ENCODE data around the gene GSS. TPM values are rescaled to one million over a fixed set of nuclear protein-coding genes. Genes with fewer than 3 reads are reported as not detected.

The GSS gene
- total RNA-seq, 1 experiment from 2014 or later = 83.6 TPM

GRCh38 chr20:34989118-34989517 lies 33.5 kb upstream of the GSS start:
- Histone ChIP-seq H3K27ac (ENCODE audit: low read depth, low read length) (no peak overlapping the region), H3K27me3 (ENCODE audit: insufficient read depth, low read length) (no peaks in the 10 kb centered on the region), H3K4me1 (ENCODE audit: control insufficient read depth in 1 of 2, insufficient read depth in 2 of 2, low read length in 2 of 2) (peaks cover 0 to 2% of the 10 kb centered on the region in 2 experiments; a peak in 1 of 4 replicates), H3K9me2 (ENCODE audit: insufficient read depth) (no peaks in the 10 kb centered on the region), H3K9me3 (ENCODE audit: control insufficient read depth in 1 of 2, insufficient read depth in 1 of 2, low read depth in 1 of 2, low read length in 2 of 2) (no peaks in the 10 kb centered on the region), H3K4me3 (replicated peaks in 1 of 2; ENCODE audit: low read depth in 1 of 2, low read length in 2 of 2) (no peak overlapping the region), H3K9ac (ENCODE audit: low read length) (no peak overlapping the region), H3K4me2 (ENCODE audit: low read length) (no peak overlapping the region), H3K36me3 (ENCODE audit: control insufficient read depth in 1 of 2, insufficient read depth in 2 of 2, low read length in 2 of 2) (no peaks in the 10 kb centered on the region), H3K79me2 (ENCODE audit: insufficient read depth, low read length) (no peaks in the 10 kb centered on the region), H2AFZ (ENCODE audit: low read depth, low read length, poor library complexity, severe bottlenecking) (no peak overlapping the region), H4K20me1 (ENCODE audit: insufficient read depth) (no peaks in the 10 kb centered on the region)
- ChIA-PET CTCF (no interaction called here), RAD21 (ENCODE audit: low non-redundant PET in 1 of 2, low total read pairs in 2 of 2, uncharacterized antibody in 2 of 2, unreplicated experiment in 2 of 2) (no interaction called here), POLR2A (interaction anchor here (0.6 kb wide), 1 partner anchor 117 kb away, joined by 3 read pairs; no protein-coding TSS in a partner anchor)
- ATAC-seq (no peak), DNase-seq (ENCODE audit: low read depth, low spot score) (no peak)
- intact Hi-C loops (cut with micrococcal nuclease) = no loop called here
- TF ChIP-seq EZH2phosphoT487 (IDR thresholded peaks at IDR 0.05; ENCODE audit: borderline replicate concordance) (no peak), ELF1 (IDR thresholded peaks at IDR 0.05; ENCODE audit: borderline replicate concordance, low read depth) (no peak), SRF (IDR thresholded peaks at IDR 0.05; ENCODE audit: low read depth) (no peak), MAX (IDR thresholded peaks at IDR 0.05) (no peak), FOSL1 (IDR thresholded peaks at IDR 0.05; ENCODE audit: low read depth) (no peak), TCF7L2 (IDR thresholded peaks at IDR 0.05; ENCODE audit: borderline replicate concordance, extremely low read depth, insufficient read depth, insufficient read length) (no peak), RAD21 (IDR thresholded peaks at IDR 0.05; ENCODE audit: low read depth) (no peak), ATF3 (IDR thresholded peaks at IDR 0.05) (no peak), ZFX (IDR thresholded peaks at IDR 0.05) (no peak), CTCF (IDR thresholded peaks at IDR 0.05 in 2 of 3, conservative IDR thresholded peaks at IDR 0.05 in 1 of 3; ENCODE audit: borderline replicate concordance in 1 of 3, insufficient read depth in 1 of 3, low read depth in 2 of 3, low read length in 2 of 3) (no peak), ZNF274 (IDR thresholded peaks at IDR 0.05; ENCODE audit: low read depth, low read length) (no peak)
- no TSS peak for BruUV-seq (replicated peaks)

Measured in HCT116 (cell line).